ENCODE measurements around the gene NR4A1. TPM values are rescaled to one million over a fixed set of nuclear protein-coding genes. Genes with fewer than 3 reads are reported as not detected.

Gene NR4A1
- total RNA-seq, 2 donors from 2014 or later = 112 to 468 TPM

- no peak overlapping the region for H3K4me3 ChIP-seq
Measured at GRCh38 chr12:52009081-52009751, 42.0 kb upstream of the NR4A1 start.

GRCh38 chr12:52010152-52010622 lies 41.1 kb upstream of the NR4A1 start:
- peaks cover 8 to 34% of the 10 kb centered on the region in 2 donors for H3K4me1 ChIP-seq (ENCODE audit: control insufficient read depth in 1 of 2, low read depth in 2 of 2)
- TF ChIP-seq CTCF (IDR thresholded peaks at IDR 0.05) = no peak
- H3K27ac ChIP-seq = peak overlapping the region; percentile 68 to 73
- H3K4me3 ChIP-seq = peak overlapping the region; percentile 24
- H3K36me3 ChIP-seq = no peaks in the 10 kb centered on the region
- DNase-seq (ENCODE audit: low spot score) (no peak), ATAC-seq (ENCODE audit: insufficient number of reproducible peaks, low FRiP score, low read depth) (peak; percentile 10)
- no peaks in the 10 kb centered on the region for H3K9me3 ChIP-seq
- H3K27me3 ChIP-seq (replicated peaks; ENCODE audit: insufficient read depth) = no peaks in the 10 kb centered on the region

More at GRCh38 chr12:52009081-52009751, 42.0 kb upstream of the NR4A1 start:
- peaks cover 8 to 34% of the 10 kb centered on the region in 2 donors for H3K4me1 ChIP-seq (ENCODE audit: control insufficient read depth in 1 of 2, low read depth in 2 of 2)
- H3K27me3 ChIP-seq (replicated peaks; ENCODE audit: insufficient read depth) = no peaks in the 10 kb centered on the region
- no peak for DNase-seq (ENCODE audit: low spot score)
- no peak for ATAC-seq (ENCODE audit: insufficient number of reproducible peaks, low FRiP score, low read depth)
- peak overlapping the region; percentile 68 to 73 for H3K27ac ChIP-seq
- H3K36me3 ChIP-seq = no peaks in the 10 kb centered on the region
- no peak for TF ChIP-seq CTCF (IDR thresholded peaks at IDR 0.05)
- no peaks in the 10 kb centered on the region for H3K9me3 ChIP-seq

- no peak for TF ChIP-seq CTCF (IDR thresholded peaks at IDR 0.05)
- Histone ChIP-seq H3K9me3 (no peaks in the 10 kb centered on the region), H3K36me3 (no peaks in the 10 kb centered on the region), H3K27me3 (replicated peaks; ENCODE audit: insufficient read depth) (no peaks in the 10 kb centered on the region), H3K4me1 (ENCODE audit: control insufficient read depth in 1 of 2, low read depth in 2 of 2) (peaks cover 8 to 34% of the 10 kb centered on the region in 2 donors), H3K4me3 (peak overlapping the region; percentile 24), H3K27ac (peak overlapping the region in 1 of 2 donors; percentile 73)
- no peak for DNase-seq (ENCODE audit: low spot score)
- ATAC-seq (ENCODE audit: insufficient number of reproducible peaks, low FRiP score, low read depth) = no peak
Measured at GRCh38 chr12:52010692-52011601, 40.3 kb upstream of the NR4A1 start.

GRCh38 chr12:52011602-52012214 lies 39.5 kb upstream of the NR4A1 start:
- Histone ChIP-seq H3K4me1 (ENCODE audit: control insufficient read depth in 1 of 2, low read depth in 2 of 2) (peaks cover 6 to 34% of the 10 kb centered on the region in 2 donors), H3K9me3 (no peaks in the 10 kb centered on the region), H3K36me3 (no peaks in the 10 kb centered on the region), H3K27me3 (replicated peaks; ENCODE audit: insufficient read depth) (no peaks in the 10 kb centered on the region), H3K27ac (no peak overlapping the region), H3K4me3 (no peak overlapping the region)
- no peak for TF ChIP-seq CTCF (IDR thresholded peaks at IDR 0.05)
- DNase-seq (ENCODE audit: low spot score) (no peak), ATAC-seq (ENCODE audit: insufficient number of reproducible peaks, low FRiP score, low read depth) (no peak)

Data from thoracic aorta (tissue), 2 donors.